CD4-positive, alpha-beta T cell treated with Interferon gamma for 1 hour (primary cell): ENCODE results near the gene PBX1.

Experiments used
- DNase-seq: peaks from one replicate; pipeline ENCODE4 v3.0.0-alpha.2; 2020

Gene PBX1

DNA sequence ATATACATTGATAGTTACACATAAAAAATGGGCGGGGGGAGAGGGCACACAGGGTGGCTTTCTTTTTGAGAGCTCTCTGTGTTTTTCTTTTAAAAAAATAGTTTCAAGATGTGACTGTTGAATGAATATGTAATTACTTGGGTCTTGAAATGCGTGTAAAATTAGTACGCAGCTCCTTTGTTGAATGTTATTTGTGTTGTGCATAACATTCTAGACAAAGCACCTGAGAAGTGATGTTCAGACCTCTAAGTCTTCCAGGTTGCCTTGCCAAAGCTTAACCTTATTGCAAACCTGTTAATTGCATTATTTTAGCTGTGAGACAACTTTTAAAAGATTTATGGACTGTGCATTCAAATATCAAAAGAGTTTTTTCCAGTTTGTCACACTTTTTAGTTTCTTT, 5.4 kb downstream of the PBX1 start:
- no peak for DNase-seq

DNA sequence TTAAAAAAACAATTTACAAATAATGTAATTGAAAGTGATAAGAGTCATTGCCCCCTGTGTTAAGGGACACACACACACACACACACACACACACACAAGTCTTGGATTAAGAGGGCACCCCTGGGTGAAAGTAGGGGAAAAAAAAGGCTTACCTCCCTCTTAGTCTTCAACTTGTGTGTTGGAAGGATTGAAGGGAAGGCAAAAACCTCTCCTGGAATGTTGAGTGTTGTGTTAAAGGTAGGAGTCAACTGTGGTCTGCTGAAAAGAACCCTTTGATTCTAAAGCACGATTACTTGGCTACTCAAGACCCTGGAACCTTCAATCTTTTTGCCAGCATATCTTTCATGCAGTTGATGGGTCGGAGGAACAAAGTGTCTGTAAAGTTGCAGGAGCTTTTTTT, 6.4 kb downstream of the PBX1 start:
- no peak for DNase-seq

DNA sequence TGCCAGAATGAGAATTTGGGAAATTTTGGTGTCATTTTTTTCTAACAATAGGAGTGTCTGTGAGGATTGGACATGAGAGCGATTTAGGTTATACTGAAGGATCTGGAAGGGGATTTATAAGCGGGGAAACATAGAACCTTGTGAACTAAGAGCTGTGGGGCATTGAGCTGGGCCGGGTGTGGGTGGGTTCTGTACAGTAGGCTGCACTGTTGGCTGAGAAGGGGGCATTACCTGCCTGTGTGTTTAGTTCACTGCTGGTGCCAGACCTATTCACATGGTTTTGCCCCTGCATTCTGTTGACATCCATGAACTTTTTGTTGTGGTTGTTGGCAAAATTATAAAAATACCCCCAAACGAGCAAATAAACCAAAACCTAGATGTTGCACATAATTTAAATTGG, 8.8 kb downstream of the PBX1 start:
- no peak for DNase-seq

DNA sequence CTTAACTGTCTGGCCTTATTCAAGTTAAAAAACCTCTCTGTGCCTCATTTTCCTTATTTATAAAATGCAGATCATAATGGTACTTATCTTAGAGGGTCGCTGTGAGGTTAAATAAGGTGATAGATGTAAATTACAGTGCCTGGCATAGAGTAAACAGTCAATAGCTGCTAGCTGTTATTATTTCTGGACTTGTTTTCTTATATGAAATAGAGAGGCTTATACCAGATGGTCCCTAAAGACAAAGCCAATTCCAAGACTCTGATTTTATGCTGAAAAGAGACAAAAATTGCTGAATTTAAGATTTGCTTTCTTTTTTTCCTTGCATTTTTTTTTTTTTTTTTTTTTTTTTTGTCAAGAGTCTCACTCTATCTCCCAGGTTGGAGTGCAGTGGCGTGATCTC, 10.3 kb downstream of the PBX1 start:
- DNase-seq = no peak

DNA sequence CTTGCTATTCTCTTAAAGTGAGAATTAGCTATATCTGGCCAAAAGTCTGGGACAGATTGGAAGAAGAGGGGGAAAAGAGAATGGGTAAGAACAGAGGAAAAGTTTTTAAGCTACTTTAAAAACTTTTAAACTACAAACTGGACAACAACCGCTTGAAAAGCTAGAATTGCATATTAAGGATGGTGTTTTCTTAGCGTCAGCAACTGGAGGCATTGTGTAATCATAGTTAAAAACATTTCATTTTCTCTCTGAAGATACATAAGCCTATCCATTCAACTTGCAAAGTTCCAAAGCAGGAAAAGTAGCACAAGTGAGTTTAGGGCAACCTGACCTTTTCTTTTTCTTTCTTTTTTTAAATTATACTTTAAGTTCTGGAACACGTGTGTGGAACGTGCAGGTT, 10.9 kb downstream of the PBX1 start:
- DNase-seq = no peak

DNA sequence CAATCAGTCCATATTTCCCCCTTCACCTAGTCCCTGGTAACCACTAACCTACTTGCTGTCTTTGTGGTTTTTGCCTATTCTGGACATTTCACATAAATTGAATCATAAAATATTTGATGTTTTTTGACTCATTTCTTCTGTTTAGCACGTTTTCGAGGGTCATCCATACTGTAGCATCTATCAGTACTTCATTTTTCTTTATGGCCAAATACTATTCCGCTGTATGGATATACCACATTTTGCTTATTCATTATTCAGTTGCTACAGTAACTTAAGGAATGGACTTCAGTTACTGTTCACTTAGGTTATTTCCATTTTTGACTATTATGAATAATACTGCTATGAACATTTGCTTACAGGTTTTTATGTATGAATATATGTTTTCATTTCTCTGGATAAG, 12.3 kb downstream of the PBX1 start:
- DNase-seq = no peak

DNA sequence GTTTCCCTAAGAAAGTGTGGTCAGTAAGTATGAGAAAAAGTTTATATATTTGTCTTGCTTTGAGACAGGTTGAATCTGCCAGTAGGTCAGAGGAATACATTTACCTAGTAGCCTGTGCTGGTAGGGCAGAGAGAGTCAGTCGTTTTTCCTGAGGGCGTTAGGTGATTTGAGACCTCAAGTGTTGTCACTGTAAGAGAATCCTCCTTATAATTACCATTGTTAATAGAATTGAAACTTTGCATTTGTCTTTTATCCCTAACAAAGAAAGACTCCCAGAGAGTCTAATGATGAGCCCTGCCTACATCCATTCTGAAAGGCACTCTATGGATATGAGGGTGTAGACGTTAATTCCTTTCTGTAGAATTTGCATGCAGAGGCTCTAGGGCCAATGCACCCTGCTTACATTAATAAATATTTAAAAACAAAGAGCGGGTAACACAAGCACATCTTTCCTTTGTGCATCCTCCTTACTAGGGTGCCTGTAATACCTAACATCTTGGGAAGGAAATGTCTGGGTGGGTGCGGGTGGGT, 16.4 kb downstream of the PBX1 start:
- DNase-seq = no peak

DNA sequence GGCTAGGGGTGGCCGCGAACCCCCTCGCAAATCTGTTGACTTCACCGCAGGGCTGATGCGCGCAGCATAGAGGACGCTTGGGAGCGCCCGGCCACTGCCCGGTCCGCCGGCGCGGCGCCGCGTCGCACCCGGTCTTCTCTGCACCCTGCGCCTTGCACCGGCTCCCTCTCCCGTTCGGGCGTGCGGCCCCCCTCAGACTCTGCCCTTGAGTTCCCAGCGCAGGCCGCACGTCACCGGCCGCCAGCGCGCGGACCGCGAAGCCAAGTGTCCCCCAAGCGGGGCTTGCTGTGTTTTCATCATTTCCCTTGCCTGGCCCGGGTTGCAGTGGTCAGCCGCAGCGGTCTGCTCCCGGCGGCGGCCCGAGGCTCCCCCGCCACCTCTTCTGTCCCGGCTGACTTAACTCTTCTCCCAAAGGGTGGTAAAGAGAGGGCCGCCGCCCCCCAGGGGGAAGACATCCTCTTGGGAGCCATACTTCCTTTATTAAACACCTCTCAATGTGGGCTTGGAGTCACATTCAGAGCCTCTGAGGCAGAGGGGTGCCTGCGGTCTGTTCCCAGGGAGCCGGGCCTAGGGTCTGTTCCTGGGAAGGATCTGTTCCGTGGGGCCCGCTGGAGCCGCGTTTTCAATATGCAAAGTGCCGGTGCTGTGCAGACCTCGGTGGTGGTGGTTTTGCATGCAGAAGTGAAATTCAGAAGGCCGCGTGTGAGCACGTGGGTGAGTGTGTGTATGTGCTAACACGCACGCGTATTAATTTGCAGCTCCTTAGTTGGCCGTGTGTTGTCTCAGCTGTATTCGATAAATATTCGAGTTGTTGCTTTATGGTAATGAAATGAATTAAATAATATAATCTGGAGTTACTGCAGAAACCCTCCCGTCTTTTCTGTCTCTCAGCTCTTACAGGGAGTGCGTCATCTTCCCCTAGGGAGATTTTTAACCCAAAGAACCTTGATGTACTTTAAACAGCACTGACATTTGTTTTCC, 17.6 kb downstream of the PBX1 start:
- DNase-seq = no peak

DNA sequence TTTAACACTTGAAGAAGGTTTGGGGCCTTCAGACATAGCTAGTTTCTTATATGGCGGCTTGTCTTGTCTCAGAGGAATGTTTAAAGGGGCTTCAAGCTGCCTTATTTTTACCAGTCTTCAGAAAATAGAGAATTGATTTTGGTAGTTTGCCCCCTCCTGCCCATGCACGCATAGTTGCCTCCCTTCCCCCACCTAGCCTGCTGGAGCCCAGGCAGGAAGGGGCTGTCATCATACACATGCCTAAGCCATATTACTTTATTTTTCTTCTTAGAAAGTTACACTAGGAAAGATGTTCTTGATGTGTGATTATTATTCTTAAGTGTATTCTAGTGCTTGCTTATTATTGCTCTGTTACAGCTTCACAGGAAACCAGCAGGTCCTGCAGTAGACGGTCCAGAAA, 18.3 kb downstream of the PBX1 start:
- DNase-seq = no peak

DNA sequence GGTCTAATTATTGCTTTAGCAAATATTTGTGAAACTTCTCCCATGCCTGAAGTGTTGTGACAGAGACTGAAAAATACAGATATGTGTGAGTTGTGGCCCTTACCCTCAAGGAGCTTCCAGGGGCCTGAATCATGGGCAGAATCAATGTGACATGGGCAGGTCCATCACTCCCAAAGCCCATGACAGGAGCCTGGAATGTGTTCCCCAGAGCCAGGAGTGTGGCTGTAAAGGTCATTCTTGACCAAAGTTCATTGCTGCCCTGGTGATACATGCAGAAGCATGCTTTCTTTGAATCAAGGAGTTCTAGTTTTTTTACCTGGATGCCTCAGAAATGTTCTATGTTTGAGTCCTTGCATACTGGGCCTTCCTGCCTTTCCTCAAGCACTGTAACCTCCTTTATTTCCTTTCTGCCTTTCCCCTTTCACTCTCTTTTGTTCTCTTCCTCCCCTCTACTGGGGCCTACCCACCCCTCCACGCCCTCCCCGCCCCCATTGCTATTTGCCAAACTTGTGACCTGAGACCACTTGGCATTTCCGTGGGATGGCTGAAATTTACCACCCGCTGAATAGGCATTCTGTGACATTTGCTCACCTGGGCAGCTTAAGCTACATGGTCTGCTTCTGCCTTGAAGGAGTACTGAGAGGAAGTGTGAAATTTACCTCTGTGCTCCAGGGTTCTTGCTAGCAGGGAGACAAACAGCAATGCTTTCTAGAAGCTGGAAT, 19.7 kb downstream of the PBX1 start:
- DNase-seq = no peak

DNA sequence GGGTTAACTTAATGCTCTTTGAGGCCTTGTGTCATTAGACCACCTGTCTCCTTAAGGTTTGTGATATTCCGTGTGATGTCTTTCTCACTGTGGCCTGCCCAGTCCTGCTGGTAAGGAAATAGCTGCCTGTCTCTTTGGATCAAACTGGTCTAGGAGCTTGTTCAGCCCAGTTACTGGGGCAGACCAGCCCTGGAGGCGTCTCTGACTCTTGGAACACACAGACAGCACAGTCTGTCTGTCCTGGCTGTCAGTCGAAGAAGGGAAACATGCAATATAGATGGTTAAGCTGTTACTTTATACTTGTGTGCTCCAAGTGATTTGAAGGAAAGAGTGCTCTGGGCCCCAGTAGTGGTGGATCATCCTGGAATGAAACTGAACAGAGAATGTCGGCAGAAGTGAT, 20.4 kb downstream of the PBX1 start:
- no peak for DNase-seq

DNA sequence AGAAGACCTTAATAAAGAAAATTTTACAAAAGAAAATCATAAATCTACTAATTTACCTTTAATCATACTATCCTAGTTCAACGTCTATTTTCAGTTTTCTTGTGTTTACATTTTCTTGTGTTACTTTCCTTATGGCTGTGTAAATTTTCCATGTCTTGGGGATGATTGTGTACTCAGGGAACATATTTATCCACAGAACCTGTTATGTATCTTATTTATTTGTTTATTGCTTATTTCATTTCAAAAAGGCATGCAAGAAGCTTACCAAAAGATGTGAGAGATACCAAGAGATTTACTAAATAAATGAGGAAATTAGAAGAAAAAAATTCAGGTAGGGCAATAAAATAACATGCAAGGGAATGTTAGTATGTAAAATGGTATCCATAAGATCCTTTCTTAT, 22.8 kb downstream of the PBX1 start:
- DNase-seq = no peak

DNA sequence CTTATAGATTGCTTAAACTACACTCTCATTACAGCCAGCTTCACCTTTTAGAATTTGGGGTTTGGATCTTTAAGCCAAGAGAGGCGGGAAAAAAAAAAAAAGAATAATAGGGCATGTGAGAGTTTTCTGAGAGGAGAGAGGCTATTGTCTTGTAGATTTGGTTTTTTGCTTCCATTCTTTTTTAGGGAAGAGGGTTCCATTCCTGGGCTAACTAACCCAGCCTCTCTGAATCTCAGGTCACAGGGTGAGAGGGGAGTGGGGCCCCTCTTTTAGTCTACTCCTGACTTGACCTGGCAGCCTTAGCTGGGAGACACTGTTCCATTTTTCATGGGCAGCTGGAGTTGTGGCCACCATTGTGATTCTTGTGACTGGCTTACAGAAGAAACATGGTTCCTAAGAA, 24.2 kb downstream of the PBX1 start:
- no peak for DNase-seq

DNA sequence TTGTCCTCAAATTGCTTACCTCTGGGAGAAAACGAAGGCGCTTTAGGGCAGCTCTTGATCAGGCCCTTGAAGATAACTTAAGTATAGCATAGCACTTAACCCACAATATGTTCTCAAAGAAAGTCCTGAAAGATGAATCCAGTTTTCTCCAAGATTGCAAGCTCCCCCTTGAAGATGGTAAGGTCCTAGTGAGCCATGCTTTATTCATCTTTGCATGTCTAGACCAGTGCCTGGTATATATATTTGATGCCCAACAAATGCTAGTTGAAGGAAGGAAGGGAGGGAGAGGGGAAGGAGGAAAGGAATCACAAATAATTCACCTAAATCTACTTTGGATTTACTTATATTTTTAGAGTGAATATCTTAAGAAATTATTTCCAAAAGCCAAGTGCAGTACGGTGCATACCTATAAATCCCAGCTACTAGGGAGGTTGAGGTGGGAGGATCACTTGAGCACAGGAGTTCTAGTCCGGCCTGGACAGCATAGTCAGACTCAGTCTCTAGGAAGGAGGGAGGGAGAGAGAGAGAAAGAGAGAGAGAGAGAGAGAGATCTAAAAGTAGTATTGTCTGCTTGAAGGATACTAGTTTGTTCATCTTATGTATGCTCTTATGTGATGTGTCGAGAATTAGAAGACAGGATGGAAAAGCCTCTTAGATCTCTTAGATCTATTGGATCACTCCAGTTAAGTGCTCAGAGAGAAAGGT, 25.0 kb downstream of the PBX1 start:
- DNase-seq = no peak

DNA sequence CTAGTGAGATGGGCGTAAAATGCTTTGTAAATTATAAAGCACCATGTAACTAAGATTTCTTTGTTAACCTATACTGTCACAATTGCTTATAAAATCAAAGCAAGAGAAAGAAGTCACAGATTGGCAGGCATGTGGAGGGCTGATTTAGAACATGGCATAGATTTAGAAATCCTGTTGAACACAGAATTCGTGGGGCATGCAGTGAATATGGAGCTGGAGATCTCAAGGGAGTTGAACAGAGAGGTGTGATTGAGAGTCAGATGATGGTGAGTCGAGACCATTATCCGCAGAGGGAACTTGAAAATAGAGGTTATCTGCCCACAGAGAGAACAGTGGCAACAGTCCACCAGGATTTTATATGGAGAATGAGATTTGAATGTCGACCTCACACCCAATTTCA, 27.6 kb downstream of the PBX1 start:
- no peak for DNase-seq

DNA sequence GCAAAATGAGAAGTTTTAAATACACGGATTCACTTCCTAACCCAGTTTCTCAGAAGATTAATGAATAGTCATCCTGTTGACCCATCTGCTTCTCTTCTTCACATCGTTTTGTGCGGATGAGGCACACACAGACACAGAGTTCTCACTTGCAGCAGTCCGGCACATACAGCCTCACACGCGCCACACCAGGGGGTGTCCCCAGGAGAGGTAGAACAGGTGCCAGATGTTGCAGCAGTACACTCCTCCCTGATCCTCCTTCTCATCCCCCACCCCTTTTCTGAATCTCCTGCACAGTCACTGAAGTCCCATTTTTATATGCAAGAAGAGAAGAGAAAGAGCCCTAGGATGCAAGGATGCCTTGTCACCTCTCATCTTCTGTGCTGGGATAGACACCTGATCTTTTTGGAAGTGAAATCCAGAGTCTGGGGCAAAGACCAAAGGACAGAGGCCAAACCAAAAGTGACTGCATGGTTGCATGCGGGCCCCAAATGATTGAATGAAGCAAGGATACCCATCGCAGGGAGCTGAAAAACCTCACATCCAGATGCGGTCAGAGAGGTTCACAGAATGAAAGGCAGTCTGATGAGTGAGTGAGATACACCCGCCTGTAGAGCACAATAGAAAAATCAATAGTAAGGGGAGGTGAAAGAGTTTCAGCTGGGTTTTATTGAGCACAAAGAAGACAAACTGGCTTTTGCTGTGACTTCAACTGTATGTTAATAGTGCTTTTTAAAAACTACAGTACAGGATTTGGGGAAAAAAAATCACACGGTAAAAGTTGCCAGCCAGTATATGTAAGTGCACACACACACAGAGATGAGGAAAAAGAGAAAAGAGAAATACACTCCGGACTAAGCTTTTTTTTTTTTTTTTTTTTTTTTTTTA, 28.9 kb downstream of the PBX1 start:
- no peak for DNase-seq

DNA sequence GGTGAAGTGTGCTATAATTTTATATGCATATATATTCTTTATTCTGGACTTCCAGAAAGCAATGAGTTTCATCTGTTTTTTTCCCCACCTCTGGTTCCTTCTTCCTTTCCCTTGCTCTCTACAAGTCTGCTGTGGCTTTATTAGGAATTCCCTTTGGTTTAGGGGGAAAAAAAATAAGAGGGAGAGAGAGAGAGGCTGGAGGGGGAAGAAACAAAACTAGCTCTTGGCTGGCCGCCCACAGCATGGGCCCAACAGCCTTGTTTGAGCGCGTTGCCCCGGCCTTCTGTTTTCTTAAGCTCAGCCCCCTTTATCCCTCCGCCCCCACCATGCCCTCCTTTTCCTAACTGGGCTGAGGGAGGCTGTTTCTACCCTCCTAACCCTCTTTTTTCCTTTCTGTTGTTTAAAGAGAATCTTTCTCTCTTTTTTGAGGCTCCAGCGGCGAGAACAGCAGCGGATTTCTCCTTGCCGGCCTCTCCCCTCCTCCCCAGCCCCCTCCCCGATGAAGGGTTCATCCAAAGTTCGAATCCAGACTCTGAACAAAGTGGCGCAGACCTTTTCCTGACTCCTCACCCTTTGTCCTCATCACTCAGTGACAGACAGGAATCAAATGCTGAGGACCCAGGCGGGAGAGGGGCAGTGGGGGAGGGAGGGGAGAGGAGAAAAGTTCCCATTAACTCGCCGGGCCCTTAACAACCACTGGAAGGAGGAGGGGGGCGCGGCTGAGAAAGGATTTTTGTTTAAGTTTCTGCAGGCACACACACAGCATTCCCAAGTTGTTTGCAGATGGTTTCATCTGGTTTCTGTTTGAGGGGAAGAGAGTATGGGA, 29.7 kb downstream of the PBX1 start:
- DNase-seq = no peak

DNA sequence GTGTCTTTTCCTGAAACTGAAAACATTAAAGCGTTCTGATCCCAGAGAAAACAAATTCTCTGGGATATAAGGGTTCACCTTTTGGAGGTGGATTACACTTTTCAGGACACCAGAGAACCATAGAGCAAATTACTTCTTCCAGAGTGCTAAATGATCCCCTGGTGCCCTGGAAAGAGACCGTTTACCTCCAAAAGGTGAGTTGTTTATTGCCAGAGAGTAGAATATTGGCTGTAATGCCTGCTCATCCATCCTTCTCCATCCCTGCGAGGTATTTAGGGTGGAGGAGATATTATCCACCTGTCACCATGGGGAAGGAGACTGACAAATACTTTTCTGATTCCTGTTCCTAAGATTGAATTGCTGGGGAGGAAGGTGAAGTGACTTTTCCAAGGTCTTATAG, 30.4 kb downstream of the PBX1 start:
- DNase-seq = no peak

DNA sequence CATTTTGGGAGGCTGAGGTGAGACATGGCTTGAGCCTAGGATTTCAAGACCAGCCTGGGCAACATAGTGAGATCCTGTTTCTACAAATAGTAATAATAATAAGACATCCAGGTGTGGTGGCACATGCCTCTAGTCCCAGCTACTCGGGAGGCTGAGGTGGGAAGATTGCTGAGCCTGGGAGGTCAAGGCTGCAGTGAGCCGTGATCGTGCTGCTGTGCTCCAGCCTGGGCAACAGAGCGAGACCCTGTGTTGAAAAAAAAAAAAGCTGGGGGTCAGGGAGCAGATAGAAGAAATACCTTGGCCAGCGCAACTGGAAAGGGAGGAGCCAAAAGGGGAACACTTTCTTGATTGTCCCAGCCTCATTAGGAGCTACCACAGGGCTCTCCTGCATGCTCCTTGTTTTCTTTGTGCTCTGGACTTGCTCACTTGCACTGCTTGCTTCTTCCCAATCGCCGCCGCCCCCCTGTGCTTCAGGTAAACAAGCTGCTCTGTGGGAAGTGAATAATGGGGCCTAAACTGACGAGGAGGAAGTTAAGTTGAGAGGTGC, 31.1 kb downstream of the PBX1 start:
- no peak for DNase-seq

DNA sequence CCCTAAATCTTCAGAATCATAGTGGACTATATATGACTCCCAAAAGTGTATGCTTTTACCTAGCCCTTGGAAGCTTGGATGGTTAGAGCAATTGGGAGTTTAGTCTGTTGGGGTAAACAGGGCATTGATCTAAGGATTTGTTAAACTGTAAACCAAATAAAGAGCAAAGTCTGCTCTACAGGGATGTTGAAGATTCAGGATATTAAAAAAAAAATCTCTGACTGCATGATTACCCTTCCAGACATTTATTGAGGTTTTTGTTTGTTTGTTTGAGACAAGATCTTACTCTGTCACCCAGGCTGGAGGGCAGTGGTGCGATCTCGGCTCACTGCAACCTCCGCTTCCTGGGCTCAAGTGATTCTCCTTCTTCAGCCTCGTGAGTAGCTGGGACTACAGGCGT, 31.6 kb downstream of the PBX1 start:
- DNase-seq = no peak

DNA sequence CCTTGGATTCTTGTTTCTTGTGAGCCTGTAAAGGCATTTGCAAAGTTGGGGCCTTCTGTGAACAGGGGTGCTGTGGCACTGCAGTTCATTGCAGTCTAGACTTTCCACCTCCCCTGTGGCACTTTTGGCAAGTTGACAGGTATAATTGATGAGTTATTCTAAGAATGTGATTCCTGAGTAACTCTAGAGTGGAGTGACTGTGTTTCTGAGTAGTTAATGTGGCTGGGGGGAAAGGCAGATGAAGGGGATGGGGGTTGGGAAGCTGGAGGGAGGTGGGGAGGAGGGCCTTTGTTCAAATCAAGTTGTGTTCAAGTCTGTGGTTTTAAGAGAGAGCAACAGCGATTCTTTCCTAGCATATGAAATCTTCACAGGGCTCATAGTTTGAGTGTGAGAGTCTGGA, 32.9 kb downstream of the PBX1 start:
- DNase-seq = no peak
